WTC11 (cell line): ENCODE data around the gene DUSP22.

Experiments
- CTCF ChIP-seq: fragments of 200-600 bp; IDR thresholded peaks from 2 replicates; pipeline ENCODE4 v1.8.0; 2022; ENCODE audit warnings: antibody characterized with exemption
- JUN ChIP-seq: sonication (generic); formaldehyde crosslinking; IDR thresholded peaks from 2 replicates; pipeline ENCODE4 v1.8.0; 2023; ENCODE audit warnings: mild to moderate bottlenecking, missing genetic modification reagents
- KAT7 ChIP-seq: sonication (generic); formaldehyde crosslinking; IDR thresholded peaks from 2 replicates; pipeline ENCODE4 v1.8.1; 2023; ENCODE audit warnings: missing genetic modification reagents, mild to moderate bottlenecking, borderline replicate concordance
- MAX ChIP-seq: sonication (generic); formaldehyde crosslinking; IDR thresholded peaks from 2 replicates; pipeline ENCODE4 v1.8.0; 2022; ENCODE audit warnings: mild to moderate bottlenecking, missing genetic modification reagents
- NFYB ChIP-seq: sonication (generic); formaldehyde crosslinking; conservative IDR thresholded peaks from 2 replicates; pipeline ENCODE4 v1.8.0; 2022; ENCODE audit warnings: low read depth, missing genetic modification reagents
- USF2 ChIP-seq: sonication (generic); formaldehyde crosslinking; IDR thresholded peaks from 2 replicates; pipeline ENCODE4 v1.8.1; 2023; ENCODE audit warnings: mild to moderate bottlenecking, missing genetic modification reagents, moderate library complexity
- ZNF121 ChIP-seq: sonication (generic); formaldehyde crosslinking; IDR thresholded peaks from 2 replicates; pipeline ENCODE4 v1.8.0; 2023; ENCODE audit warnings: missing genetic modification reagents
- ZNF232 ChIP-seq: sonication (generic); formaldehyde crosslinking; IDR thresholded peaks from 2 replicates; pipeline ENCODE4 v1.8.0; 2022; ENCODE audit warnings: mild to moderate bottlenecking, missing genetic modification reagents
- ZNF263 ChIP-seq: sonication (generic); formaldehyde crosslinking; IDR thresholded peaks from 2 replicates; pipeline ENCODE4 v1.8.1; 2022; ENCODE audit warnings: low read depth, mild to moderate bottlenecking, moderate library complexity, missing genetic modification reagents

- no peak for TF ChIP-seq CTCF
- TF ChIP-seq MAX = no peak
- no peak for TF ChIP-seq KAT7 (CRISPR knock-in tag)
- no peak for TF ChIP-seq ZNF121
- no peak for TF ChIP-seq ZNF263 (CRISPR knock-in tag)
- TF ChIP-seq ZNF232 (CRISPR knock-in tag) = no peak
- no peak for TF ChIP-seq USF2 (CRISPR knock-in tag)
- TF ChIP-seq JUN (CRISPR knock-in tag) = no peak
- no peak for TF ChIP-seq NFYB (CRISPR knock-in tag)
These were observed 1.0 kb upstream of the DUSP22 start for GRCh38 chr6:291204-291696.
